ENCODE data around the gene CPTP. TPM values are rescaled to one million over a fixed set of nuclear protein-coding genes. Genes with fewer than 3 reads are reported as not detected.
"Not testable (repeated sequence)": the region's sequence is repeated elsewhere in the genome, so short reads cannot be mapped to it uniquely, and the experiment has no call there.

CPTP gene
- total RNA-seq, 2 experiments from 2014 or later: 18.5 to 21.4 TPM

- Mint-ChIP-seq H3K27me3 (ENCODE audit: low read depth) (no peaks in the 10 kb centered on the region), H3K4me1 (ENCODE audit: low read depth) (peaks cover 17% of the 10 kb centered on the region), H3K36me3 (ENCODE audit: low read depth) (peaks cover 21% of the 10 kb centered on the region), H3K27ac (peak overlapping the region; percentile 63), H3K9me3 (ENCODE audit: insufficient read depth) (no peaks in the 10 kb centered on the region), H3K4me3 (peak overlapping the region; percentile 77)
- ChIA-PET CTCF (no interaction called here), POLR2A (no interaction called here)
- ATAC-seq: no peak
- no peak for DNase-seq
Measured at GRCh38 chr1:1310476-1311053, 14.0 kb upstream of the CPTP start.

GRCh38 chr1:1311107-1312104 is 13.2 kb upstream of the CPTP start:
- H3K4me1 Mint-ChIP-seq (ENCODE audit: low read depth): peaks cover 10% of the 10 kb centered on the region
- DNase-seq (no peak), ATAC-seq (no peak)
- H3K36me3 Mint-ChIP-seq (ENCODE audit: low read depth): peaks cover 27% of the 10 kb centered on the region
- ChIA-PET POLR2A (interaction anchor here (1.2 kb wide), 1 partner anchor 10 kb away, joined by 4 read pairs; no protein-coding TSS in a partner anchor), CTCF (interaction anchor here (1.3 kb wide), 1 partner anchor 247 kb away, joined by 3 read pairs; no protein-coding TSS in a partner anchor)
- no peak overlapping the region for H3K27ac Mint-ChIP-seq
- no peaks in the 10 kb centered on the region for H3K27me3 Mint-ChIP-seq (ENCODE audit: low read depth)
- no peak overlapping the region for H3K4me3 Mint-ChIP-seq
- no peaks in the 10 kb centered on the region for H3K9me3 Mint-ChIP-seq (ENCODE audit: insufficient read depth)

- DNase-seq: no peak
- no peak overlapping the region for H3K27ac Mint-ChIP-seq
- no peak overlapping the region for H3K4me3 Mint-ChIP-seq
- no peak for ATAC-seq
- ChIA-PET POLR2A (no interaction called here), CTCF (interaction anchor here (1.3 kb wide), 1 partner anchor 191 kb away, joined by 7 read pairs; no protein-coding TSS in a partner anchor)
- peaks cover 31% of the 10 kb centered on the region for H3K36me3 Mint-ChIP-seq (ENCODE audit: low read depth)
- H3K4me1 Mint-ChIP-seq (ENCODE audit: low read depth): peaks cover 5% of the 10 kb centered on the region
- no peaks in the 10 kb centered on the region for H3K27me3 Mint-ChIP-seq (ENCODE audit: low read depth)
- H3K9me3 Mint-ChIP-seq (ENCODE audit: insufficient read depth): no peaks in the 10 kb centered on the region
Measured at GRCh38 chr1:1312450-1313314, 11.9 kb upstream of the CPTP start.

- DNase-seq: no peak
- H3K27me3 Mint-ChIP-seq (ENCODE audit: low read depth): no peaks in the 10 kb centered on the region
- H3K4me1 Mint-ChIP-seq (ENCODE audit: low read depth): peaks cover 5% of the 10 kb centered on the region
- POLR2A ChIA-PET: interaction anchor here (0.6 kb wide), 1 partner anchor 23 kb away, joined by 4 read pairs; no protein-coding TSS in a partner anchor
- H3K4me3 Mint-ChIP-seq: no peak overlapping the region
- no peak overlapping the region for H3K27ac Mint-ChIP-seq
- CTCF ChIA-PET: interaction anchor here (1.3 kb wide), 1 partner anchor 192 kb away, joined by 7 read pairs; no protein-coding TSS in a partner anchor
- H3K36me3 Mint-ChIP-seq (ENCODE audit: low read depth): peaks cover 33% of the 10 kb centered on the region
- no peak for ATAC-seq
- H3K9me3 Mint-ChIP-seq (ENCODE audit: insufficient read depth): no peaks in the 10 kb centered on the region
Measured at GRCh38 chr1:1313500-1314236, 10.9 kb upstream of the CPTP start.

GRCh38 chr1:1314237-1314586 is 10.4 kb upstream of the CPTP start:
- ATAC-seq (no peak), DNase-seq (no peak)
- Mint-ChIP-seq H3K4me3 (no peak overlapping the region), H3K27me3 (ENCODE audit: low read depth) (no peaks in the 10 kb centered on the region), H3K4me1 (ENCODE audit: low read depth) (peaks cover 5% of the 10 kb centered on the region), H3K27ac (no peak overlapping the region), H3K36me3 (ENCODE audit: low read depth) (peaks cover 35% of the 10 kb centered on the region), H3K9me3 (ENCODE audit: insufficient read depth) (no peaks in the 10 kb centered on the region)
- ChIA-PET CTCF (no interaction called here), POLR2A (interaction anchor here (0.6 kb wide), 1 partner anchor 22 kb away, joined by 4 read pairs; no protein-coding TSS in a partner anchor)

GRCh38 chr1:1314678-1315335 is 9.8 kb upstream of the CPTP start:
- DNase-seq (no peak), ATAC-seq (no peak)
- CTCF ChIA-PET: no interaction called here
- Mint-ChIP-seq H3K9me3 (ENCODE audit: insufficient read depth) (no peaks in the 10 kb centered on the region), H3K36me3 (ENCODE audit: low read depth) (peaks cover 39% of the 10 kb centered on the region), H3K4me3 (no peak overlapping the region), H3K27me3 (ENCODE audit: low read depth) (no peaks in the 10 kb centered on the region), H3K4me1 (ENCODE audit: low read depth) (peaks cover 5% of the 10 kb centered on the region), H3K27ac (no peak overlapping the region)
- POLR2A ChIA-PET: interaction anchor here (0.6 kb wide), 1 partner anchor 22 kb away, joined by 4 read pairs; no protein-coding TSS in a partner anchor

- Mint-ChIP-seq H3K27me3 (ENCODE audit: low read depth) (no peaks in the 10 kb centered on the region), H3K36me3 (ENCODE audit: low read depth) (peaks cover 37% of the 10 kb centered on the region), H3K4me3 (no peak overlapping the region), H3K27ac (no peak overlapping the region), H3K4me1 (ENCODE audit: low read depth) (peaks cover 3% of the 10 kb centered on the region), H3K9me3 (ENCODE audit: insufficient read depth) (no peaks in the 10 kb centered on the region)
- POLR2A ChIA-PET: no interaction called here
- no peak for DNase-seq
- CTCF ChIA-PET: no interaction called here
- no peak for ATAC-seq
Measured at GRCh38 chr1:1315435-1315954, 9.1 kb upstream of the CPTP start.

- H3K36me3 Mint-ChIP-seq (ENCODE audit: low read depth): peaks cover 33% of the 10 kb centered on the region
- H3K4me1 Mint-ChIP-seq (ENCODE audit: low read depth); ATAC-seq; DNase-seq; H3K9me3 Mint-ChIP-seq (ENCODE audit: insufficient read depth); H3K27me3 Mint-ChIP-seq (ENCODE audit: low read depth); H3K4me3 Mint-ChIP-seq; CTCF ChIA-PET; H3K27ac Mint-ChIP-seq: not testable (repeated sequence)
- POLR2A ChIA-PET: interaction anchor here (0.6 kb wide), 1 partner anchor 344 kb away, joined by 3 read pairs; no protein-coding TSS in a partner anchor
Measured at GRCh38 chr1:1316199-1316598, 8.4 kb upstream of the CPTP start.

GRCh38 chr1:1317420-1317819 is 7.2 kb upstream of the CPTP start:
- no peak for DNase-seq
- POLR2A ChIA-PET: no interaction called here

GRCh38 chr1:1318131-1318652 is 6.4 kb upstream of the CPTP start:
- Mint-ChIP-seq H3K4me3 (no peak overlapping the region), H3K9me3 (ENCODE audit: insufficient read depth) (no peaks in the 10 kb centered on the region), H3K27ac (no peak overlapping the region), H3K27me3 (ENCODE audit: low read depth) (no peaks in the 10 kb centered on the region), H3K36me3 (ENCODE audit: low read depth) (peaks cover 32% of the 10 kb centered on the region), H3K4me1 (ENCODE audit: low read depth) (peaks cover 18% of the 10 kb centered on the region)
- ATAC-seq: no peak
- no peak for DNase-seq
- POLR2A ChIA-PET: no interaction called here
- CTCF ChIA-PET: no interaction called here

More at GRCh38 chr1:1317420-1317819, 7.2 kb upstream of the CPTP start:
- CTCF ChIA-PET: no interaction called here
- H3K4me3 Mint-ChIP-seq: no peak overlapping the region
- ATAC-seq: no peak
- peaks cover 12% of the 10 kb centered on the region for H3K4me1 Mint-ChIP-seq (ENCODE audit: low read depth)
- peaks cover 36% of the 10 kb centered on the region for H3K36me3 Mint-ChIP-seq (ENCODE audit: low read depth)
- H3K9me3 Mint-ChIP-seq (ENCODE audit: insufficient read depth): no peaks in the 10 kb centered on the region
- no peaks in the 10 kb centered on the region for H3K27me3 Mint-ChIP-seq (ENCODE audit: low read depth)
- no peak overlapping the region for H3K27ac Mint-ChIP-seq

Data from activated CD8-positive, alpha-beta T cell treated with anti-CD3 and anti-CD28 coated beads, Interleukin-2, amount 10 ng/mL, durations not matched to agents 7 days and 5 days (primary cell).